MCF 10A (cell line): ENCODE measurements around the gene AP2B1. TPM values are rescaled to one million over a fixed set of nuclear protein-coding genes. Genes with fewer than 3 reads are reported as not detected.

Source experiments
- Bru-seq: library from RNA; stranded (reverse); fragments of 400-500 nt; gene quantifications from one replicate; lab custom pipeline; 2021; lab: Mats Ljungman, UMichigan
- BruChase-seq, 2 experiments: library from RNA; stranded (reverse); fragments of 400-500 nt; gene quantifications; one replicate each; lab custom pipeline; 2021; lab: Mats Ljungman, UMichigan
- BruUV-seq: library from RNA; stranded (reverse); fragments of 400-500 nt; replicated peaks from 2 replicates; lab custom pipeline; 2021; lab: Mats Ljungman, UMichigan
- CTCF ChIA-PET: fragments of 300-600 bp; sonication (Branson Sonifier 250); formaldehyde crosslinking; extraction: SDS; loops from one replicate; lab custom pipeline; 2021; ENCODE audit warnings: antibody characterized with exemption, inconsistent platforms; lab: Yijun Ruan, JAX
- POLR2A ChIA-PET: fragments of 300-600, 350-650 bp; sonication (Branson Sonifier 250); formaldehyde crosslinking; extraction: SDS; loops from one replicate; lab custom pipeline; 2020; ENCODE audit warnings: antibody characterized with exemption, inconsistent platforms; lab: Yijun Ruan, JAX
- DNase-seq: peaks from one replicate; pipeline ENCODE4 v3.0.0-alpha.2; 2018; ENCODE audit not compliant: unreplicated experiment
- H3K27ac Mint-ChIP-seq: one replicate; pipeline ENCODE4 v1.8.0; 2022; ENCODE audit warnings: mild to moderate bottlenecking, low read depth, mixed read lengths; ENCODE audit not compliant: unreplicated experiment
- H3K27me3 Mint-ChIP-seq: one replicate; pipeline ENCODE4 v1.8.0; 2022; ENCODE audit warnings: mixed read lengths; ENCODE audit not compliant: insufficient read depth, unreplicated experiment
- H3K36me3 Mint-ChIP-seq: one replicate; pipeline ENCODE4 v1.8.0; 2022; ENCODE audit warnings: mild to moderate bottlenecking, moderate library complexity, mixed read lengths; ENCODE audit not compliant: insufficient read depth, unreplicated experiment
- H3K4me1 Mint-ChIP-seq: one replicate; pipeline ENCODE4 v1.8.0; 2022; ENCODE audit warnings: mixed read lengths; ENCODE audit not compliant: insufficient read depth, unreplicated experiment
- H3K4me3 Mint-ChIP-seq: one replicate; pipeline ENCODE4 v1.8.0; 2022; ENCODE audit warnings: mild to moderate bottlenecking, moderate library complexity, mixed read lengths; ENCODE audit not compliant: unreplicated experiment
- H3K9me3 Mint-ChIP-seq: one replicate; pipeline ENCODE4 v1.8.0; 2022; ENCODE audit warnings: mixed read lengths; ENCODE audit not compliant: unreplicated experiment
- intact Hi-C: fragments of 100-400 bp; cut with micrococcal nuclease; formaldehyde crosslinking; loops from 2 replicates; pipeline ENCODE4 v1.14.1; 2022
- long read RNA-seq: library from polyadenylated mRNA; stranded (forward); transcript quantifications from one replicate; pipeline ENCODE4 v2.0.0, GENCODE V29; 2022
- total RNA-seq: library from RNA; stranded (reverse); gene quantifications from 2 replicates; pipeline ENCODE4 v1.2.3, GENCODE V29; 2022
- TF ChIP-seq, protein P1 (sequence below): fragments of 200-600 bp; IDR thresholded peaks from one replicate; pipeline ENCODE4 v1.8.0; 2022; ENCODE audit warnings: antibody characterized with exemption, mild to moderate bottlenecking; ENCODE audit not compliant: unreplicated experiment

AP2B1 gene
- total RNA-seq (227 and 229 TPM in 2 replicates), Bru-seq, nascent RNA (percentile 94 among the genes with signal in this experiment), BruChase-seq, experiment 1, labeled RNA remaining after a 6-hour chase (percentile 90 among the genes with signal in this experiment), BruChase-seq, experiment 2, labeled RNA remaining after a 2-hour chase (percentile 90 among the genes with signal in this experiment)
- long read RNA-seq, full-length matches to known transcripts: 109 of 242 reads
- long read RNA-seq, partial matches to known transcripts: 23 of 242 reads
- long read RNA-seq, other reads (novel, unspliced or antisense): 110 of 242 reads

DNA sequence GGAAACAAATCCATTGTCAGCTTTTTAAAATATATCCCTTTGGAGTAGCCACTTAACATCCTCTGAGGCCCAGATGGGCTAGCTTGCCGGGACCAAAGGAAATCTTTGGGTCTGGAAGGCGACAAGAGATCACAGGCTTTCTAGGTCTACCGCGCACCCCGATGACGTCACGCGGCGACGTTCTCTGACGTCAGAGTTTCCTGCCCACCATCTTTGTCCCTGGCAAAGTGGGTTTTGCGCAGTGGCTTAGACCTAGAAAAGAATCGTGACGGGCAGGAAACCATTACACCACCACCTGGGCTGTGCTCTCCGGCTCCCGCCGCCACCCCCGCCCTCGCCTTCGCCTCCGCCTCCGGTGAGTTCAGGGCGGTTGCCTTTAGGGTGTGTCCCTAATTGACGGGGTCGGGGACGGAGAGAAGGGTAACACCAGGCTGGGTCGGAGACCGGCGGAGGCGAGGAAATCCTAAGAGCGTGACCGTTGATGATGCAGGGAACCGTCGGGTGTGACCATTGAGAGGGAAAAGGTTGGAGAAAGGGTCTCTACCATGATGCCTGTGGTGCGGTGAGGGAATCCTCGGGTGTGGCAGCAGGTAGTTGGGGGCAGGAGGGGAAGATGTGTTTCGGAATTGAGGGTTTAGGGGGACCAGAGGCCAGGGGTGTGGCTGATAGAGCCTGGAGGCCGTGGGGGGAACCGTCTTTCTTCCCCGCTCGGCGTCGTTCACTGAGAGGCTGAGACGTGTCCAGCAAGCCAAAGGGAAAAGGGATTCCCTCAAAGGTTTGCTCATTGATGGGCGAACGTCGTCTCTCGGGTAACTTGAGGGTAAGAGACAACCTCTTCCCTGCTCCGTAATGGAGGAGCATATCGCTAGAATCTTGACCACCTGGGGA lies at the start of gene AP2B1:
Gene AP2B1 (plus strand): TSS at position 249 of the 888 bp plus-strand sequence. CDS start 6,709 bp downstream, outside the sequence.
- POLR2A ChIA-PET: interaction anchor here (0.6 to 7.2 kb wide), 13 partner anchors 10 to 346 kb away, joined by 3 to 327 read pairs (median 6); partner anchors contain the start of genes PEX12, SLFN12, SLFN5 and TAF15
- intact Hi-C loops: no loop called here
- no peaks in the 10 kb centered on the region for H3K27me3 Mint-ChIP-seq
- CTCF ChIA-PET: interaction anchor here (0.9 kb wide), 2 partner anchors 9 to 17 kb away, joined by 3 to 5 read pairs; partner anchors contain the start of gene PEX12
- TSS peak; percentile 69 for BruUV-seq
- peaks cover 18% of the 10 kb centered on the region for H3K4me1 Mint-ChIP-seq
- DNase-seq: peak; percentile 95
- peaks cover 9% of the 10 kb centered on the region for H3K36me3 Mint-ChIP-seq
- H3K27ac Mint-ChIP-seq: peak within 1 kb of the TSS; percentile 99
- peak within 1 kb of the TSS; percentile 97 for H3K4me3 Mint-ChIP-seq
- TF ChIP-seq, protein P1, sequence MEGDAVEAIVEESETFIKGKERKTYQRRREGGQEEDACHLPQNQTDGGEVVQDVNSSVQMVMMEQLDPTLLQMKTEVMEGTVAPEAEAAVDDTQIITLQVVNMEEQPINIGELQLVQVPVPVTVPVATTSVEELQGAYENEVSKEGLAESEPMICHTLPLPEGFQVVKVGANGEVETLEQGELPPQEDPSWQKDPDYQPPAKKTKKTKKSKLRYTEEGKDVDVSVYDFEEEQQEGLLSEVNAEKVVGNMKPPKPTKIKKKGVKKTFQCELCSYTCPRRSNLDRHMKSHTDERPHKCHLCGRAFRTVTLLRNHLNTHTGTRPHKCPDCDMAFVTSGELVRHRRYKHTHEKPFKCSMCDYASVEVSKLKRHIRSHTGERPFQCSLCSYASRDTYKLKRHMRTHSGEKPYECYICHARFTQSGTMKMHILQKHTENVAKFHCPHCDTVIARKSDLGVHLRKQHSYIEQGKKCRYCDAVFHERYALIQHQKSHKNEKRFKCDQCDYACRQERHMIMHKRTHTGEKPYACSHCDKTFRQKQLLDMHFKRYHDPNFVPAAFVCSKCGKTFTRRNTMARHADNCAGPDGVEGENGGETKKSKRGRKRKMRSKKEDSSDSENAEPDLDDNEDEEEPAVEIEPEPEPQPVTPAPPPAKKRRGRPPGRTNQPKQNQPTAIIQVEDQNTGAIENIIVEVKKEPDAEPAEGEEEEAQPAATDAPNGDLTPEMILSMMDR: no peak
- H3K9me3 Mint-ChIP-seq: no peaks in the 10 kb centered on the region

DNA sequence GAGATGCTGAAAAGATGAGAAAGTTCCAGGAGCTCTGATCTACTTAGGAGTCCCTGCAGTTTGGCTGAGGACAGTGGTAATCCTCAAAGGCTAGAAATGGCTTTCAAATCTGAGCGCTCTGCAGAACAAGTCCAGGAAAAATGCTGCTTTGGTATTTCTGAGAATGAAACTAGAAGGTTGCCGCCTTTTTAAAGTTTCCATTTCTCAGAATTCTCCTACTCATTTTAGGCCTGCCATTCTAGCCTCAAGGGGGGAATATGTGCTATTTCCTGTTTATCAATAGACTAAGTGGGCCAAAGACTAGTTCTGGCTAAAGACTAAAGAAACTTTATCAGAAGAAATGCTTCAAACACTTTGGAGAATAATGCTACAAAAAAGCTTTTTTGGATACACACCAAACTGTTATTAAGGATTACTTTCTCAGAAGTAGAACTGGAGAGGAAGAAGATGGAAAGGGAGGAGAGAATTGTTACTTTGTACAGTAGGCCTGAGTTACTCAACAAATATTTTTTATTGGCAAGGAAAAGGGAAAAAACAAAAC lies 49.5 kb upstream of the AP2B1 start, which contains the start of gene SLFN12L:
Gene SLFN12L (minus strand): TSS at position 78 of the 541 bp plus-strand sequence. CDS start 15,314 bp downstream, outside the sequence.
- TF ChIP-seq, protein P1: no peak
- DNase-seq: no peak
- Mint-ChIP-seq H3K4me3 (no peak within 1 kb of the TSS), H3K4me1 (peaks cover 6% of the 10 kb centered on the region), H3K27ac (no peak within 1 kb of the TSS), H3K9me3 (no peaks in the 10 kb centered on the region), H3K36me3 (peaks cover 6% of the 10 kb centered on the region), H3K27me3 (peaks cover 21% of the 10 kb centered on the region)
- ChIA-PET CTCF (interaction anchor here (0.6 to 17.2 kb wide), 15 partner anchors 11 to 1183 kb away, joined by 3 to 394 read pairs (median 4); partner anchors contain the start of gene RFFL), POLR2A (interaction anchor here (1.0 to 1.7 kb wide), 3 partner anchors 9 to 222 kb away, joined by 3 to 7 read pairs (median 4); no protein-coding TSS in a partner anchor)
- BruUV-seq: no TSS peak
- intact Hi-C loops: loop anchor here (5.0 to 10.0 kb wide), 2 partner anchors 210 to 543 kb away; no protein-coding TSS in a partner anchor

DNA sequence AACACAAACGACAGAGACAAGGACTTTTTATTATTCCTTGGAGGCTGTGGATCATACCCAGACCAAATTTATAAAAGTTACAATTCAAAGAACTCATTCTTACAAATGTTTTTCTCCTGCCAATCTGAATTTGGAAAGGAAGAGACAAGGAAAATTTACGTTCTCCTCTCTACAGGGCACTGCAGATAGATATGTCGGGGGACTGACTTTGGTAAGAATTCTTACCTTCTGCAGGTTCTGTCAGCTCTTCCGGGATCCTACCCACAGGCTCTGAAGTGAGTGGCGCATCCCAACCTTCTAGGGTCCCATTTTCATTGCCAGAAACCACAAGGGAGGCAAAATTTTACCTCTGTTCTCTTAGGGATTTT lies 47.5 kb upstream of the AP2B1 start:
- Mint-ChIP-seq H3K4me3 (no peak overlapping the region), H3K27ac (no peak overlapping the region), H3K36me3 (no peaks in the 10 kb centered on the region), H3K9me3 (no peaks in the 10 kb centered on the region), H3K4me1 (no peaks in the 10 kb centered on the region), H3K27me3 (peaks cover 2% of the 10 kb centered on the region)
- no peak for DNase-seq
- TF ChIP-seq, protein P1: no peak
- intact Hi-C loops: loop anchor here (1.0 to 10.0 kb wide), 3 partner anchors 208 to 1119 kb away; no protein-coding TSS in a partner anchor
- ChIA-PET CTCF (interaction anchor here (0.6 to 17.2 kb wide), 22 partner anchors 8 to 445 kb away, joined by 3 to 394 read pairs (median 4); no protein-coding TSS in a partner anchor), POLR2A (interaction anchor here (0.7 to 1.0 kb wide), 3 partner anchors 39 to 228 kb away, joined by 3 to 5 read pairs (median 4); partner anchors contain the start of gene PEX12)
- no TSS peak for BruUV-seq
